Glutamatergic neuron (in vitro differentiated cells): ENCODE results near the gene EVL. TPM values are rescaled to one million over a fixed set of nuclear protein-coding genes. Genes with fewer than 3 reads are reported as not detected.

Source experiments
- DNase-seq: peaks from one replicate; pipeline ENCODE4 v3.0.0; 2022
- H3K27ac Mint-ChIP-seq: one replicate; pipeline ENCODE4 v1.8.0; 2020; ENCODE audit warnings: mild to moderate bottlenecking, mixed read lengths, inconsistent platforms; ENCODE audit not compliant: unreplicated experiment
- H3K27me3 Mint-ChIP-seq: one replicate; pipeline ENCODE4 v1.8.0; 2020; ENCODE audit warnings: mild to moderate bottlenecking, moderate library complexity, mixed read lengths, inconsistent platforms; ENCODE audit not compliant: unreplicated experiment
- H3K36me3 Mint-ChIP-seq: one replicate; pipeline ENCODE4 v1.8.0; 2020; ENCODE audit warnings: mild to moderate bottlenecking, mixed read lengths, inconsistent platforms; ENCODE audit not compliant: unreplicated experiment
- H3K4me1 Mint-ChIP-seq: one replicate; pipeline ENCODE4 v1.8.0; 2020; ENCODE audit warnings: mild to moderate bottlenecking, low read depth, mixed read lengths, inconsistent platforms; ENCODE audit not compliant: unreplicated experiment
- H3K4me3 Mint-ChIP-seq: one replicate; pipeline ENCODE4 v1.8.0; 2020; ENCODE audit warnings: mild to moderate bottlenecking, mixed read lengths, inconsistent platforms; ENCODE audit not compliant: unreplicated experiment
- H3K9me3 Mint-ChIP-seq: one replicate; pipeline ENCODE4 v1.8.0; 2020; ENCODE audit warnings: mild to moderate bottlenecking, moderate library complexity, mixed read lengths, inconsistent platforms; ENCODE audit not compliant: unreplicated experiment
- CTCF ChIP-seq: fragments of 200-600 bp; sonication (generic); IDR thresholded peaks from one replicate; pipeline ENCODE4 v1.5.0; 2021; ENCODE audit not compliant: partially characterized antibody, unreplicated experiment
- total RNA-seq: library from RNA; stranded (reverse); fragmentation: NEBNext Ultra II Directional; extraction: Animal tissue kit (Norgen Biotek cat#: 25700); gene quantifications from one replicate; pipeline ENCODE4 v1.2.1, GENCODE V29; 2021; ENCODE audit not compliant: unreplicated experiment

The EVL gene
- total RNA-seq, 1 donor from 2014 or later, result 381 TPM

- no peak overlapping the region for H3K4me3 Mint-ChIP-seq
- H3K27ac Mint-ChIP-seq, result no peak overlapping the region
- peaks cover 3% of the 10 kb centered on the region for H3K4me1 Mint-ChIP-seq
These were observed 65.3 kb downstream of the EVL start for GRCh38 chr14:100130521-100130920.

GRCh38 chr14:100131181-100131580 lies 66.0 kb downstream of the EVL start:
- H3K9me3 Mint-ChIP-seq, result peaks cover 13% of the 10 kb centered on the region
- DNase-seq, result no peak
- no peak overlapping the region for H3K4me3 Mint-ChIP-seq
- no peaks in the 10 kb centered on the region for H3K36me3 Mint-ChIP-seq
- H3K27ac Mint-ChIP-seq, result no peak overlapping the region
- peaks cover 8% of the 10 kb centered on the region for H3K27me3 Mint-ChIP-seq
- TF ChIP-seq CTCF, result no peak
- H3K4me1 Mint-ChIP-seq, result peaks cover 3% of the 10 kb centered on the region

More at GRCh38 chr14:100130521-100130920, 65.3 kb downstream of the EVL start:
- DNase-seq, result no peak
- Mint-ChIP-seq H3K36me3 (no peaks in the 10 kb centered on the region), H3K9me3 (peaks cover 11% of the 10 kb centered on the region), H3K27me3 (peaks cover 8% of the 10 kb centered on the region)
- TF ChIP-seq CTCF, result no peak

- Mint-ChIP-seq H3K36me3 (no peaks in the 10 kb centered on the region), H3K27ac (no peak overlapping the region), H3K4me1 (peaks cover 4% of the 10 kb centered on the region), H3K27me3 (peaks cover 13% of the 10 kb centered on the region), H3K4me3 (no peak overlapping the region), H3K9me3 (peaks cover 13% of the 10 kb centered on the region)
- no peak for TF ChIP-seq CTCF
- no peak for DNase-seq
These were observed 67.1 kb downstream of the EVL start for GRCh38 chr14:100132161-100132902.

- H3K4me3 Mint-ChIP-seq, result no peak overlapping the region
- no peak for TF ChIP-seq CTCF
- H3K27ac Mint-ChIP-seq, result no peak overlapping the region
- no peak for DNase-seq
- peaks cover 13% of the 10 kb centered on the region for H3K9me3 Mint-ChIP-seq
- H3K4me1 Mint-ChIP-seq, result peaks cover 4% of the 10 kb centered on the region
- H3K36me3 Mint-ChIP-seq, result no peaks in the 10 kb centered on the region
- peaks cover 11% of the 10 kb centered on the region for H3K27me3 Mint-ChIP-seq
These were observed 67.8 kb downstream of the EVL start for GRCh38 chr14:100132903-100133510.

- H3K4me3 Mint-ChIP-seq, result no peak overlapping the region
These were observed 69.4 kb downstream of the EVL start for GRCh38 chr14:100134586-100134985.

More at GRCh38 chr14:100134586-100134985, 69.4 kb downstream of the EVL start:
- no peak for TF ChIP-seq CTCF
- Mint-ChIP-seq H3K9me3 (peaks cover 19% of the 10 kb centered on the region), H3K27me3 (peaks cover 18% of the 10 kb centered on the region), H3K4me1 (peaks cover 1% of the 10 kb centered on the region), H3K27ac (no peak overlapping the region), H3K36me3 (no peaks in the 10 kb centered on the region)
- DNase-seq, result no peak
